LoVo (cell line): ENCODE data around the gene TMPRSS4.

Experiments used
- DNase-seq: peaks from one replicate; pipeline ENCODE4 v3.0.0-alpha.2; 2016; ENCODE audit warnings: low spot score

Gene TMPRSS4

DNA sequence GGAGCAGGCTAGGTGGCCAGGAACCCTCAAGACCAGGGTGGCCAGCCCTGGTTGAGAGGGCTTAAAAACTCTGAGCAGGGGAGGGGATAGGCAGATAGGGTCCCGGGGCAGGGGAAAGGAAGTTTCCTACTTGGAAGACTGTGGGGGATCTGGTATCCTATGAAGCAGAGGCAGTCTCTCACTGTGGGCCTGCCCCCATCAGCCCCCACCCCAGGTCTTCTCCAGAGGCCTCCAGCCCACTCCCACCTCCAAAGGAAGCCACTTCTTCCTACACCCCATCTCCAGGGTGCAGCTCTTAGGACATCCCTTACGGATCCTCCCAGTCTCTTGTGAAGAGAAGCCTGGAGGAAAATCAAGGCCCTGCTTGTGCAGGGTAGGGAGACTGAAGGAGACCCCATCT, 59.5 kb downstream of the TMPRSS4 start:
- no peak for DNase-seq

DNA sequence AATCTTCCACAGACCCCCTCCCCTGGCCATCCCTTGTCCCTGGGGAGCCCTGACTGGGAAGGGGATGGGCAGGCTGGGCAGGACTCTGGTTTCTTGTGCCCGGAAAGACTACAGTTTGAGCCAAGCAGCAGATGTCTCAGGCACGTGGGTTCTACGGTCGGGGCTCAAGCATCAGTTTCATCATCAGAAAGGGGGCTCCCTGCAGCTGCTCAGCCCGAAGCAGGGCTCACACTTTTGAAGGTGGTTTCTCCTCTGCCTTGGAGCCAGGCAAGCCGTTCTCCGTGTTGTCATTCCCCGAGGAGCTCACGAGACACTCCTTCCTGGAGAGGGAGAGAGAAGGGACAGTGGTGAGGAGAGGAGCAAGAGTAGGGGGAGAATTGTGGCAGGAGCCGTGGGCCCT, 59.9 kb downstream of the TMPRSS4 start:
- DNase-seq, result no peak

- DNase-seq, result no peak
These were observed 62.1 kb downstream of the TMPRSS4 start for GRCh38 chr11:118138839-118139420.

DNA sequence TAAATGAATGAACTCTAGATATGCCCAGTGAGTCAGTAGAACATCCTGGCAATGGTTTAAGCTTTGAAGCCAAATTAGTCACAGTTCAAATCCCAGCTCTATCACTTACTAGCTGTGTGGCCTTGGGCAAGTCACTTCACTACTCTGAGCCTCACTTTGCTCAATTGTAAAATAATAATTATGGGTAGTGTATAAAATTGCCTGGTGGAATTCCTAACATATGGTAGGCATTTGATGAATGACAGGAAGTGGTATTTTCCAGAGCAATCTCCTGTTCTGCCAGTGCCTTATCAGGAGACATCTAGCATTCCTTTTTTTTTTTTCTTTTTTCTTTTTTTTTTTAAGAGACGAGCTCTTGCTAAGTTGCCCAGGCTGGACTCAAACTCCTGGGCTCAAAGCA, 62.7 kb downstream of the TMPRSS4 start:
- no peak for DNase-seq

GRCh38 chr11:118142081-118142480, 65.2 kb downstream of the TMPRSS4 start:
- DNase-seq, result peak; percentile 8

GRCh38 chr11:118142809-118143208, 65.9 kb downstream of the TMPRSS4 start:
- DNase-seq, result peak; percentile 27

DNA sequence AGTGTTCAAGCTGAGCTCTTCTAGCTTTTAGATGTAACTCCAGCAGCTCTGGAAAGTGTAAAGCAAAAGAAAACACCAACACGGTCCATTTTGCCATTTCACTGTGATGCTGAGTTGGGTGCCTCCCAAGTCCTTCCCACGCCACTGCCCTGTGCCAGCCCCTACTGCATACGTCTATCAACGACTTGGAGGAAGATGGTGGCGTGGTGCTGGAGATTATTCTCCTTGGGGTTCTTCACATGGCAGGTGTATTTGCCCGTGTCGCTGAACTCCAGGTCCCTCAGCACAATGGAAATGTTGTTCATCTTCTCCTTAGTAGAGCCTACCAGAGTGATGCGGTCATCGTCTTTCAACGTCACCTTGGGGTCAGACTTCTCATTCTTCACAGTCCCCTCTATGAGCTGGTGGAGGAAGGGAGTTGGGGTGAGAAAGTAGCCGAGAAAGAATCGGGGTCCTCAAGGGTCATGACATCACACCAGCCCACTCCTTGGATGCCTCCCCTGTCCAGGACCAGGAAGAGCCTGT, 66.8 kb downstream of the TMPRSS4 start:
- DNase-seq, result no peak

DNA sequence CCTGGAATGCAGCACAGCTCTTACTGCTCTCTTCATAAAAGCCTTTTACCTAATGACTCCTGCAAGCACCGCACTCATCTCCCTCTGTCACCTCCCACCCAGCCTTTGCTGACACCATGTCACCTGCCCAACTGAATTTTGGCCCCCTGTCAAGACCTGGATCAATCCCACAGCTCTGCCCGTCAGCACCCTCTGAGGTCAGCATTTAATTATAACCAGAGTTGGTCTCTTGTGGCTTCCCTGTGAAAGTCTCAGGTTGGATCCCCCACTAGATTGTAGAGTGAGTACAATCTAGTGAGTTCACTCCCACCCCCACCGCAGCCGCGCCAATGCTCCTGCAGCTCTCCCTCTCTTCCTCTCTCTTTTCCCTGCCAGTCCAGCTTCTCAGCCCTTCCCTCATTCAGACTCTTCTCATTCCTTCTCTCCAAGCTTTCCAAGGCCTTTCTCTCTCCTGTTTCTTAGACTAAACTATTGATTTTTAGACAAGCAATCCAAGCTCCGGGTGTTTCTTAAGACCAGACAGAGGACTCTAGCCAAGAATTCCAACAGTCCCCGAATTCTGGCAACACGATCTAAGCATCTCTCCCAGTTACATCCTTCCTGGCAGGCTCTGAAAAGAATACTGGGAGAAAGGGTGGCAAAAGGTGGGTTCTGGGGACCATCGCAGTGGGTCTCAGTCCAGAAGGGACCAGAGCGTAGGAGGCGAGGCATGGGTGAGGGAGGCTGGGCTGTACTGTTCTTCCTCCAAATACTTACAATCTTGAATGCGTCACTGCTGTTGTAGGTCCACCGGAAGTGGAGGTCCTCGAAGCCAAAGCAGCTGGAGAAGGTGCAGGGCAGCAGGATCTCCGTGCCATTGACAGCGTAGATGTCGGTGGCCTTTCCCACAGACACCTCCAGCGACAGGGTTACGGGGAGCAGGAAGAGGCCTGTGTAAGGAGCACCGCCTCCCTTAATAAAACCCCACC, 67.7 kb downstream of the TMPRSS4 start:
- DNase-seq, result no peak

- peak; percentile 95 for DNase-seq
These were observed 68.7 kb downstream of the TMPRSS4 start for GRCh38 chr11:118145285-118146227.

- no peak for DNase-seq
These were observed 69.7 kb downstream of the TMPRSS4 start for GRCh38 chr11:118146554-118146953.

GRCh38 chr11:118147502-118147901, 70.6 kb downstream of the TMPRSS4 start:
- DNase-seq, result no peak

DNA sequence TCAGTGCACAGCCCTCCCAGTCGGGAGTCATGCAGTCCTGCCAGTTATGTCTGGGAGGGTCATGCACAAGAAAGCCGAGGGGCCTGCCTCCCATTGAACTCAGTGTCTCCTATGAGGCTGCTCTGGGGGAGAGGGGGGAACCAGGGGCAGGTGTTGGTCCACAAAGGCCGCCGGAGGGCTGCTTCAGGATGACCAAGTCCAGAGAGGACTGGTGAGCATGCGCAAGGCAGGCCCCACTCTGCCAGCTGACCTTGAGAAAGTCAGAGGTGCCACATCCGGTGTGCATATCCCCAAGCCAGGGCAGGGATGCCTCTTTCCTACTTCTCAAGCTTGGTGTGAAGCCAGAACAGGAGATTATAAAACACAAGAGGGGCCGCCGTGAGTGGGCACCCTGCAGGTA, 71.4 kb downstream of the TMPRSS4 start:
- no peak for DNase-seq

DNA sequence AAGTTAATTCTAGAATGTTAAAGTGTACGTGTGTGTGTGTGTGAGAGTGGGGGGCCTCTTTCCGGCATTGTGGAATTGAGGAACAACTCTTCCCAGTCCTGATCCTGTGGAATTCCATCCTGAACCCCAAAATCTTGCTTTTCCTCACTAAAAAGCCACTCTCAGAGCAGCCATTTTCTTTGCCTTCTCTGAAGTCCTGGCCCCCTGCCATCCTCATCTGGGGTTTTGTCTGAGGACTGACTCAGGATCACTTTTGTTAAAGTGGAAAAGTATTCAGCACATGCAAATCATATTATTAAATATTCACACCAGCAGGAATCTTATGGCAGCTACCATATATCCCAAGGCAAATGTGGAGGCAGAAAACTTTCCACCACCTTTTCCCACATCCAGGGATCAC, 72.0 kb downstream of the TMPRSS4 start:
- no peak for DNase-seq

DNA sequence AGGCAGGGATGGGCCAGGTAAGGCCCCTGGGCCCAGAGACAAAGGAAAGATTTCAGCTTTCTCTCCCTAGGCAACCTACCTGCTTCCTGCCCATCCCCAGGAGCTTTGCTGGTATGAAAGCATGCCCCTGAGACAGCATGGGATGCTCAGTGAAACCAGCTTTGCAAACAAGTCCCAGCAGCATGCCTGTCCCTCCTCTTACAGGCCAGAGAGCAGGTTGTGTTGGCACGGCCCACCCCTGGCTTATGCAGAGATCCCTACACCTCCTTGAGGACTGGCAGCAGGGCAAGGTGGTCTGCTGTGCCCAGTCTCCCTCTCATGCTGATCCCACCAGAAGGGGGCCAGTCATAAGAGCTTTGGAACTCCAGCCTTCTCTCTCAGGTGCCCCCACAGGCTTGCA, 72.6 kb downstream of the TMPRSS4 start:
- no peak for DNase-seq

GRCh38 chr11:118151431-118151830, 74.6 kb downstream of the TMPRSS4 start:
- DNase-seq, result no peak

- no peak for DNase-seq
These were observed 75.2 kb downstream of the TMPRSS4 start for GRCh38 chr11:118152020-118152551.

DNA sequence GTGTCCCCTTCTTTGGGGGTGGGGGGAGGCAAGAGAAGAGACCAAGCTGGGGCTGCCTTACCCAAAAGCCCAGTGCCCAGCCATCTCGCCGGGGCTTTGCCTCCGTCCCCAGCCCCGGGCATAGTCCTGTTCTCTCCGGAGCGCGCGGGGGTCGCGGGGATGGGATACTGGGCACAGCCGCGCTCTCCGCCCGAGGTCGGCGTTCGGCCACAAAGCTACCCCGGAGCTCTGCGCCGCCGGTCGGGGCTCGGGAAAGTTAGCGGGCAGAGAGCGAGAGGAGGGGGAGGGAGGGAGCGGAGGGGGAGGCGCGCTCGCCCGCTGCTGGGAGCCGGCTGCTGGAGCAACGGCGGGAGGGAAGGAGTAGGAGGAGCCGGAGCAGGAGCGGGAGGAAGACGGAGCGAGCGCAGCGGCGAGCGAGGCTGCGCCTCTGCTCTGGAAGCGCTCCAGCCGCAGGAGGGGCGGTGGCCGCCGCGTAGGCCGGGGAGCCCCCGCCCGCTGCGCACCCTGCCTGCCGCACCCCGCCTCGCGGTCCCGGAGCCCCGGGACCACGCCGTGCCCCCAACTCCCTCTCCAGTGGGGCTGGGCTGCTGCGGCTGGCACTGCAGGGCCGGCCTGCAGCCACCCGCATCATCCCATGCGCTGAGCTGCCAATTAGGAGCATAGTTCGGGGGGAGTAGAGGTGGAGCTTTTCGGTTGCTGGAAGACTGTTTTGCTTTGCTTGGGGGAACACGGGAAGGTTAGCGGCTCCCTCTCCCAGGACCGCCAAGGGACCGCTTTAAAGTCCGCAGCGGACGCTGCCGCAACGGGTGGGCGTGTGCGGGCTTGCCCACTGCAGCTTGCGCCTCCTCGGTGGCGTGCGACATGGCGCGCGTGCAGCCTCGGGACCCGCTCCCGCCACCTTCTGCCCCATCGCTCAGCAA, 75.9 kb downstream of the TMPRSS4 start, which contains the start of gene SCN4B:
Gene SCN4B (minus strand): TSS at position 272 of the 920 bp plus-strand sequence. CDS start 150 bp downstream, at position 122.
- DNase-seq, result peak; percentile 39

GRCh38 chr11:118153516-118153915, 76.6 kb downstream of the TMPRSS4 start:
- no peak for DNase-seq

GRCh38 chr11:118153976-118154375, 77.1 kb downstream of the TMPRSS4 start:
- DNase-seq, result no peak

- DNase-seq, result no peak
These were observed 77.8 kb downstream of the TMPRSS4 start for GRCh38 chr11:118154641-118155040.
